B cell (primary cell): Measurements from ENCODE around the gene TAF1D.
"Not testable (repeated sequence)": the region's sequence is repeated elsewhere in the genome, so short reads cannot be mapped to it uniquely, and the experiment has no call there.

Source experiments
- EZH2 ChIP-seq: IDR thresholded peaks from 2 replicates; pipeline ENCODE4 v1.6.1; 2012; ENCODE audit warnings: borderline replicate concordance, low read depth, mild to moderate bottlenecking, moderate library complexity, low read length; ENCODE audit not compliant: insufficient read depth, poor library complexity, severe bottlenecking
- TF ChIP-seq, protein P1 (sequence below): fragments of 200-600 bp; IDR thresholded peaks from one replicate; pipeline ENCODE4 v1.8.0; 2022; ENCODE audit warnings: antibody characterized with exemption, mild to moderate bottlenecking

DNA sequence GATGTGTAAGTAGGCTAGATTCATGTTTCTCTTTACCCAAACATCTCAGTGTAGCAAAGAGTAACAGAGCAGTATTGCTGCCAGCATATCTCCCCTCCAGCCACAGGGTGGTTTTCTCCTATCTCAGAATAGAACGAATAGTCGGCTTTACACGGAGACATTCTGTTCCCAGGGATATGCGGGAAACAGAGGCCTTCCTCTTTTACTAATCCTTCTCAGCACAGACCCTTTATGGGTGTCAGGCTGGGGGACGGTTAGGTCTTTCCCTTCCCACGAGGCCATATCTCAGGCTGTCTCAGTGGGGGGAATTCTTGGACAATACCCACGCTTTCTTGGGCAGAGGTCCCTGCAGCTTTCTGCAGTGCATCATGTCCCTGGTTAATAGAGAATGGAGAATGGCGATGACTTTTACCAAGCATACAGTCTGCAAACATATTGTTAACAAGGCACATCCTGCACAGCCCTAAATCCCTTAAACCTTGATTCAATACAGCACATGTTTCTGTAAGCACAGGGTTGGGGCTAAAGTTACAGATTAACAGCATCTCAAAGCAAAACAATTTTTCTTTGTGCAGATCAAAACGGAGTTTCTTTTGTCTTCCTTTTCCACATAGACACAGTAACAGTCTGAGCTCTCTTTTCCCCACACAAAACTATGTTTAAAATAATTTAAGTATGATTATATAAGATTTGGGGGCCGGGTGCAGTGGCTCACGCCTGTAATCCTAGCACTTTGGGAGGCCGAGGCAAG lies 3.9 kb upstream of the TAF1D start:
- TF ChIP-seq EZH2: not testable (repeated sequence)
- TF ChIP-seq, protein P1, sequence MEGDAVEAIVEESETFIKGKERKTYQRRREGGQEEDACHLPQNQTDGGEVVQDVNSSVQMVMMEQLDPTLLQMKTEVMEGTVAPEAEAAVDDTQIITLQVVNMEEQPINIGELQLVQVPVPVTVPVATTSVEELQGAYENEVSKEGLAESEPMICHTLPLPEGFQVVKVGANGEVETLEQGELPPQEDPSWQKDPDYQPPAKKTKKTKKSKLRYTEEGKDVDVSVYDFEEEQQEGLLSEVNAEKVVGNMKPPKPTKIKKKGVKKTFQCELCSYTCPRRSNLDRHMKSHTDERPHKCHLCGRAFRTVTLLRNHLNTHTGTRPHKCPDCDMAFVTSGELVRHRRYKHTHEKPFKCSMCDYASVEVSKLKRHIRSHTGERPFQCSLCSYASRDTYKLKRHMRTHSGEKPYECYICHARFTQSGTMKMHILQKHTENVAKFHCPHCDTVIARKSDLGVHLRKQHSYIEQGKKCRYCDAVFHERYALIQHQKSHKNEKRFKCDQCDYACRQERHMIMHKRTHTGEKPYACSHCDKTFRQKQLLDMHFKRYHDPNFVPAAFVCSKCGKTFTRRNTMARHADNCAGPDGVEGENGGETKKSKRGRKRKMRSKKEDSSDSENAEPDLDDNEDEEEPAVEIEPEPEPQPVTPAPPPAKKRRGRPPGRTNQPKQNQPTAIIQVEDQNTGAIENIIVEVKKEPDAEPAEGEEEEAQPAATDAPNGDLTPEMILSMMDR: not testable (repeated sequence)
